ENCODE results near the gene SCAF4.
"Not testable (repeated sequence)": the region's sequence is repeated elsewhere in the genome, so short reads cannot be mapped to it uniquely, and the experiment has no call there.

SCAF4 gene

DNA sequence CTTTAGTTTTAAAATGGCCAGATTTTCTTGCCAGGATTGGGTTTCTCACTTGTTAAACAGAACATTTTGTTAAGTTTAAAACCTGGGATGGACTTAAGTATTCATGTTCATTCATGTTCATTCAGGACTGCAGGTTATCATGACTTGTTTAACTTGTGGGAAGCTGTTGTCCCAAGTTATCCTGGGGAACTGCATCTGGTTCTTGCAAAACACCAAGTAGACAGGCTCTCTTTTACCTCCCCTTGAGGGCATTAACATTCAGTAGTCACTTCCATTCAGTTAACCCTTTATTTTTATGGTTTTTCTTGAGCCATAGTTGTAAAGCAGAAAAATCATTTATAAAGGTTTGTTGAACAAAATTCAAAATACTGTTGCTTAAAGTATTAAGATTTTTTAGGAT is 64.3 kb downstream of the SCAF4 start:
- DNase-seq, result no peak

- DNase-seq, result no peak
These were observed 64.8 kb downstream of the SCAF4 start for GRCh38 chr21:31667132-31667531.

- no peak for DNase-seq
These were observed 65.4 kb downstream of the SCAF4 start for GRCh38 chr21:31666445-31667010.

GRCh38 chr21:31665869-31666268 is 66.0 kb downstream of the SCAF4 start:
- DNase-seq, result not testable (repeated sequence)

GRCh38 chr21:31665397-31665796 is 66.5 kb downstream of the SCAF4 start:
- DNase-seq, result peak; percentile 21

DNA sequence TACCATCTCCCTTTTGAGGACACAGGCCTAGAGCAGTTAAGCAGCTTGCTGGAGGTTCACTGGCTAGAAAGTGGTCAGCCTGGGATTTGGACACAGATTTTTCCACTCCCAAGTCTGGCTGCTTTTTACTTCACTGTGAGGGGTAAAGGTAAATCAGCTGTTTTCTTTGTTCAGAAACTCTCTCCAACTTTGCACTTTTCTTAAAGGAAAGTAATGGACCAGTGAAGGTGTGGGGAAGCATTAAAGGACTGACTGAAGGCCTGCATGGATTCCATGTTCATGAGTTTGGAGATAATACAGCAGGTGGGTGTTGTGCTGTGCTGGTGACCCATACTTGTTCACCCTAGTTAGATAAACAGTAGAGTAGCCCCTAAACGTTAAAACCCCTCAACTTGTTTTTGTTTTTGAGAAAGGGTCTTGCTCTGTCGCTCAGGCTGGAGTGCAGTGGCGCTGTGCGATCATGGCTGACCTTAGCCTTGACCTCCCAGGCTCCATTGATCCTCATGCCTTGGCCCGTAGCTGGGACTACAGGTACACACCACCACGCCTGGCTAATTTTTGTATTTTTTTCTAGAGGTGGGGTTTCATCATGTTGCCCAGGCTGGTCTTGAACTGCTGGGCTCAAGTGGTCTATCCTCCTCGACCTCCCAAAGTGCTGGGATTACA is 68.2 kb downstream of the SCAF4 start:
- no peak for DNase-seq

GRCh38 chr21:31660591-31660990 is 71.3 kb downstream of the SCAF4 start:
- DNase-seq, result no peak

DNA sequence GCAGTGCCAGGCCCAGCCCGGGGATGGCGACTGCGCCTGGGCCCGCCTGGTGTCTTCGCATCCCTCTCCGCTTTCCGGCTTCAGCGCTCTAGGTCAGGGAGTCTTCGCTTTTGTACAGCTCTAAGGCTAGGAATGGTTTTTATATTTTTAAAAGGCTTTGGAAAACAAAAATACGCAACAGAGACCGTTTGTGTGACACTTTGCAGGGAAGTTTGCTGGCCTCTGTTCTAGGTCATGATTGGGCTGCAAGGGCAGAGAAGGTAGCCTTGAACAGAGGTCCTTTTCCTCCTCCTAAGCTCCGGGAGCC is 71.7 kb downstream of the SCAF4 start:
- no peak for DNase-seq

DNA sequence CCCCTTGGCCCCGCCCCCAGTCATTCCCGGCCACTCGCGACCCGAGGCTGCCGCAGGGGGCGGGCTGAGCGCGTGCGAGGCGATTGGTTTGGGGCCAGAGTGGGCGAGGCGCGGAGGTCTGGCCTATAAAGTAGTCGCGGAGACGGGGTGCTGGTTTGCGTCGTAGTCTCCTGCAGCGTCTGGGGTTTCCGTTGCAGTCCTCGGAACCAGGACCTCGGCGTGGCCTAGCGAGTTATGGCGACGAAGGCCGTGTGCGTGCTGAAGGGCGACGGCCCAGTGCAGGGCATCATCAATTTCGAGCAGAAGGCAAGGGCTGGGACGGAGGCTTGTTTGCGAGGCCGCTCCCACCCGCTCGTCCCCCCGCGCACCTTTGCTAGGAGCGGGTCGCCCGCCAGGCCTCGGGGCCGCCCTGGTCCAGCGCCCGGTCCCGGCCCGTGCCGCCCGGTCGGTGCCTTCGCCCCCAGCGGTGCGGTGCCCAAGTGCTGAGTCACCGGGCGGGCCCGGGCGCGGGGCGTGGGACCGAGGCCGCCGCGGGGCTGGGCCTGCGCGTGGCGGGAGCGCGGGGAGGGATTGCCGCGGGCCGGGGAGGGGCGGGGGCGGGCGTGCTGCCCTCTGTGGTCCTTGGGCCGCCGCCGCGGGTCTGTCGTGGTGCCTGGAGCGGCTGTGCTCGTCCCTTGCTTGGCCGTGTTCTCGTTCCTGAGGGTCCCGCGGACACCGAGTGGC is 72.2 kb downstream of the SCAF4 start, which contains the start of gene SOD1:
Gene SOD1, plus strand, starts transcription at position 158 of the 723 bp plus-strand sequence. Its CDS starts 77 bp downstream, at position 235.
- DNase-seq, result peak; percentile 92

- DNase-seq, result no peak
These were observed 72.7 kb downstream of the SCAF4 start for GRCh38 chr21:31659286-31659535.

DNA sequence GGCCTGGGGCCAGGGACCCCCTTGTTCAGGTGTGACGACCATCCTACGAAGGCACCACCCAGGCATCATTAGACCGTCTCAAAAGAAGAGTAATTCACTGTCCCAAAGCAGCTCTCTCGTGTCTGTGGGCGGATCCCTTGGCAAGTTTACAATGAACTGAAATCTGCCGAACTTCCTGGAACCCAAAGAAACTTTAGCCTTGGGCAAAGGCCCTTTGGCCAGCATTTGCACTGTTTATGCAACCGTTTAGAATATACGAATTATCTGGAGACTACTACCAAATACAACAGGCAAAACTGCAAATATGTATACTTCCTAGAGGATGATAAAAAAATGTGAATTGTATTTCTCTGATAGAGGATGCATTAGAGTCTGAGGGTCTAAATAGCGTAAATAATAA is 73.9 kb downstream of the SCAF4 start:
- DNase-seq, result no peak

DNA sequence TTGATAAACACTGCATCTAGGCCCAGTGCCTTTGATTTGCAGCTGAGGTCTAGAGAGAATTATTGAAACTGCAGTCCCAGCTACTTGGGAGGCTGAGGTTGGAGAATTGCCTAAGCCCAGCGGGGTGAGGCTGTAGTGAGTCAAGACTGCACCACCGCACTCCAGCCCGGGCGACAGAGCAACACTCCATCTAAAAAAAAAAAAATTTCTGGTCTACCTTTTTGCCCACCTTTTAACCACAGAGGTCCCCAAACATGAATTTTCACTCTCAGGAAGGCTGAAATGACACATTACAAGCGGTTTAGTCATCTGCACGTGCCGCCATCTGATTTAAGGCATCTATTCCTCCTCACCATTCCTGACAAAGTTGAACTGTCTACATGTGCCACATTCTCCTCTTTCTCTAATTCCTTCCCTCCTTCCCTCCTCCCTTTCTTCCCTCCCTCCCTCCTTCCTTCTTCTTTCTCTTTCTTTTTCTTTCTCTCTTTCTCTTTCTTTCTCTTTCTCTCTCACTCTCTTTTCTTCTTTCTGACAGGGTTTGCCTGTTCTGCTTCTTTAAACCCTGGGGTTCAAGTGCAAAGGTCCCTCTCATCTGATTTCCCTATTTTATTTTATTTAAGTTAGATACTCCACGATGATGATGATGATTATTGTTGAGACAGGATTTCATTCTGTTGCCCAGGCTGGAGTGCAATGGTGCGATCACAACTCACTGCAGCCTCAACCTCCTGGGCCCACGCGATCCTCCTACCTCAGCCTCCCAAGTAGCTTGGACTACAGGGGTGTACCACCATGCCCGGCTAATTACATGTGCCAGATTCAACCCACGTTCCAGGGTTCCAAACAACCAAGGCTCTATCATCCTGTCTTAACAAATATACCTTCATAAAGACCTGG is 75.5 kb downstream of the SCAF4 start:
- no peak for DNase-seq

GRCh38 chr21:31654821-31655580 is 76.9 kb downstream of the SCAF4 start:
- DNase-seq, result not testable (repeated sequence)

- no peak for DNase-seq
These were observed 77.6 kb downstream of the SCAF4 start for GRCh38 chr21:31654340-31654739.

GRCh38 chr21:31651491-31651890 is 80.4 kb downstream of the SCAF4 start:
- DNase-seq, result not testable (repeated sequence)

DNA sequence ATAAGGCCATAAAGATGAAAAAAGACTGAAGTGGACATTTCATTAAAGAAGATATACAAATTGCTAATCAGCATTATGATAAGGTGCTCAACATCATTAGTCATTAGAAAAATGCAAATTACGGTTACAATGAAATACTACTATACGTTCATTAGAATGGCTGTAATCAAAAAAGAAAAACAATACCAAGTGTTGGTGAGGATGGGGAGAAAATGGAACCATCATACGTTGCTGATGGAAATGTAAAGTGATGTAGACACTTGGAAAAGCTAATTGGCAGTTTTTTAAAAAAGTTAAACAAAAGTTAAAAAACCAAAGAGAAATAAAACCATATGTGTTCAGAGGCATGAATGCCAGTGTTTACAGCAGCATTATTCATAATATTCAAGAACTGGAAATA is 81.0 kb downstream of the SCAF4 start:
- DNase-seq, result no peak

GRCh38 chr21:31647650-31648049 is 84.3 kb downstream of the SCAF4 start:
- no peak for DNase-seq

- no peak for DNase-seq
These were observed 87.3 kb downstream of the SCAF4 start for GRCh38 chr21:31644643-31645042.

- no peak for DNase-seq
These were observed 90.4 kb downstream of the SCAF4 start for GRCh38 chr21:31641416-31641922.

- DNase-seq, result no peak
These were observed 95.0 kb downstream of the SCAF4 start for GRCh38 chr21:31636874-31637273.

DNA sequence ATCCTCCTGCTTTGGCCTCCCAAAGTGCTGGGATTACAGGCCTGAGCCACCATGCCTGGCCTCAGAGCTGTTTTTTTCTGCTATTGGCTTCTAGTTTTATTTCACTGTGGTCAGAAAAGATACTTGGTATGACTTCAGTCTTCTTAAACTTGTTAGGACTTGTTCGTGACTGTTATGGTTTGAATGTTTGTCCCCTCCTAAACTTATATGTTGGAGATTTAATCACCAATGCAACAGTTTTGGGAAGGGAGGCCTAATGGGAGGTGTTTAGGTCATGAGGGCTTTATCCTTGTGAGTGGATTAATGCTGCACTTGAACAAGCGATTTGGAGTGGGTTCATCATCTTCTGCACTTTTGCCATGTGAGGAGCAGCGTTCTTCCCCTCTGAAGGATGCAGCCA is 96.9 kb downstream of the SCAF4 start:
- no peak for DNase-seq

GRCh38 chr21:31631881-31632280 is 100.0 kb downstream of the SCAF4 start:
- DNase-seq, result not testable (repeated sequence)
